Measurements from ENCODE around the gene LHX6.

LHX6 gene

DNA sequence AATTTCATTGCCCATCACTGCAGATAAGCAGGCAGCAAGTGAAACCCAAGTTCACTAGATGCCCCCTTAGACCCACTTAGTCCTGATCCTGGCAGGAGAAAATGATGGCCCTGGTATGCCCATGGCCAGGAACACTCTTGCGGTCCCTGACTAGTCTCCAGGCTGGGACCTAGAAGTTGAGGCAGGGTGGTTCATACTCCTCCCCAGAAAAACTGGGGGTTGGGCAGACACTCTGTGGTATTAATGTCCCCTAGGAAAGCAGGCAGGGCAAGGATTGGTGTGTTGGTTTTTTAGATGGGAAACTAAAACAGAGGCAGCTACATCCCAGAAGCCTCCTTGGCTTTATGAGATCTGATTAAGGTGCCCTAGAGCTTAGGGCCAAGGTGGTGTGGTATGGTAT is 13.1 kb downstream of the LHX6 start:
- no peak for DNase-seq

DNA sequence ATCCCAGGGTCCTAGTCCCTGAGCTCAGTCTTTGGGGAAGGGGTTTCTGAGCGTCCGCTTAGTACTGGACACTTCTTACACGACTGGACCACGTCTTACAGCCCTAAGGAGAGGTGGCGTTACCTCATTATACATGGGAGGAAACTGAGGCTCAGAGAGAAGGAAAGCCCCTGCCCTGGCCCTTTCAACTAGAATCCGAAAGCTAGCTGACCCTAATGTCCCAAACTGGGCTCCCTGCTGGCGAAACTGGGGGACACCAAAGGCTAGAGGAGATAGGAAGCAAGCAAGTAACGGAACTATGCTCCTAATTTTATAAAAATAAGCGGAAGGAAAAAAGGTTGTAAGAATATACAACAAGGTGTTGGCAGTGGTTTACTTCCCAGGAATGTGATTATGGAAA is 14.2 kb downstream of the LHX6 start:
- DNase-seq = no peak

DNA sequence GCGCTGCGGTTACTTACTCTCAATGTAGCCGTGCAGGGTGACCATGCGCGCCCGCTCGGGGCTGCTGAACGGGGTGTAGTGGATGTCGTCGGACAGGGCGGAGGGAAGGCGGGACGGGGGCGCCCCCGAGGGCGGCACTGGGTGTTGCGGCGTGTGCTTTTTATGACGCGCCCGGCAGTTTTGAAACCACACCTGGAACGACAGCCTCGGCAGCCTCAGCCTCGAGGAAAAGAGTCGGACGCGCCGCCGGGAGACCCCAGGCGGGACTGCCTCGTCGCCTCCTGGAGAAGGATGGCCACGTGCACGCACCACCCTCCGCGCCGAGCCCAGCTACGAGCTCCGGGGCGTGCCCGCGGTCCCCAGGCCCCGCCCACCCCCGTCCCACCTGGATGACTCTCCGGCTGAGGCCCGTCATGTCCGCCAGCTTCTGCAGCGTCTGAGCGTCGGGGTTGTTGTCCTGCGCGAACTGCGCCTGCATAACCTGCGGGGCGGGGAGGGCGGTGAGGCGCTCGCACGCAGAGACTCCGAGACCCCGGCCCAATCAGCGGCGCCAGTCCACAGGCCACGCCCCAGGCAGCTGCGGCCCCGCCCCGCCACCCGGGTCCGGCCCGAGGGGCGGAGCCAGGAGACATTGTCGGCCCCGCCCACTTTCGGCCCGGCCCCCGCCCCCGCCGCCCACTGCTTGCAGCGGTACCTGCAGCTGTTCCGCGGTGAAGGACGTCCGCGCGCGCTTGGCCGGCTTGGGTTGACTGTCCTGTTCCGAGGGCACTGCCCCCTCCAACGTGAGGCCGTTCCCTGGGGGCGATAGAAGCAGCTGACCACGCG is 15.0 kb downstream of the LHX6 start:
- DNase-seq = no peak

DNA sequence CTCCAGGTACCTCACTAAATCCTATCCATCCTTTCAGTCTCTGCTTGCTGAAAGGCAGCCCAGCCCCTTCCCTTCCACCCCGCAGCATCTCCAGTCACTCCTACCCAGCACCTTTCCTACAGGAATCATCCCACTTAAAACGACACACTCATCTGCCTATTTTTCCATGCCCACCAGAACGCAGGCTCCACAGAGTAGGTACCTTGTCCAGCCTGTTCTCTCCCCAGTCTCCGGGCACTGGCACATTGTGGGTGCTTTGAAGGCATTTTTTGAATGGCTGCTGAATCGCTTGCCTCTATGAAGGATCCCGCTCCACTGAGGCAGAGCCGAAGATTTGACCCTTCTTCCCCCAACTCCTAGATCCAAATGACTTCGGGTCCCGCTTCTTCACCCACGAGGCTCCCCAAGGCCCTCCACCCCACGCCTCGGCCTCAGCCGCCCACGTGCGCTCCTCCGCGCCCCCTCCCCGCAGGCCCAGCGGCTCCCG is 15.6 kb downstream of the LHX6 start:
- DNase-seq = no peak

DNA sequence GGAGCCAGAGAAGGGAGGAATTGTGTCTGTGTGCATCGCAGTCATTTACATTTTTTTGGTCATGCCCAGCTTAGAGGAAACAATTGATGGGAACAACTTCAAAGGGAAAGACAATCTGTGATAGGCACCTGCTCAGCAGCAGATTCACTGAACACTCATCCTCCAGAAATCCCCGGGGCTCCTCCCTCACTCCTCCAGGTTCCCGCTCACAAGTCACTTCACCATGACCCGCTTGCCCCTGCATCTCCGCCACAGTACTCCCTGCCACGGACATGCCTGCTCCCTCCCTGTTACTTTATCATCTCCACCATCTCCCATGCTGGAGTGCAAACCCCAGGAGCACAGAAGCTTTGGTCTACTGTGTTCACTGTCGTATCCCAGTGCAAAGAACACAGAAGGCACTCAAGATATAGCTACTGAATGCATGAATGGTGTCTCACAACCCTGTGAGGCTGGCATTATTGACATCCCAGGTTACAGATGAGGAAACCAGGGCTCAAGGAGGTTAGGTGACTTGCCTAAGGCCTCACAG is 16.2 kb downstream of the LHX6 start:
- DNase-seq = no peak

DNA sequence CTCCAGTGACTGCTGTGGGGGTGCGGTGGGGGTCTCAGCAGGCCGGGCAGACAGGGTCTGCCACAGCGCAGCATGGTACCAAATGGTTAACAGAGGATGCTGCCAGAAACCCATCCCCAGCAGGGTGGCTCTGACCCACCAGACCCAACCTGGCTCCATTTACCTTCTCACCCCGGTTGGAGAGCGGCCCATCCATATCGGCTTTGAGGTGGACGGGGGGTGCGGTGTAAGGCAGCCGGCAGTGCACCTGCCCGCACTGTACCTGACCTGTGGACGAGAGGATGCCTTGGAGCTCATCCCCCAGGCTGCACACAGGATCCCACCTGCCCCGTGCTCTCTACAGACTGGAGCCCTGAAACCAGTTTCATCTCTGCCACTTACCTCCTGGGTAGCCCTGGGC is 19.3 kb downstream of the LHX6 start:
- DNase-seq = no peak

DNA sequence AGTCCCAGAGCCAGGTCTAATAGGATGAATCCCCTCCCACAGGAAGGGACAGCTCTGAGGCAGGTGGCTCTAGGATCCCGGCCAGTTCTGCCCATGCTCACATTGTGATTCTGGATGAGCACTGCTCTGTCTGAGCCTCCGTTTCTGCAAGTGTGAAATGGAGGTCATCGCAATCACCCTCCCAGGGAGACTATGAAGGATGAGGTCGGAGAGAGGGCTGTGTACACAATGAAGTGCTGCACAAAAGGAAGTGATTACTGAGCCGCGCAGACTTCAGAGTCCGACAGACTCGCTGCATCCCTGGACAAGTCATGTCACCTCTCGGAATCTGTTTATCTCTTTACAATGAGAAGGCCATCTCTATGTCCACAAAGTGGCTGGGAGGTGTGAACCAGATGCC is 21.7 kb downstream of the LHX6 start:
- no peak for DNase-seq

DNA sequence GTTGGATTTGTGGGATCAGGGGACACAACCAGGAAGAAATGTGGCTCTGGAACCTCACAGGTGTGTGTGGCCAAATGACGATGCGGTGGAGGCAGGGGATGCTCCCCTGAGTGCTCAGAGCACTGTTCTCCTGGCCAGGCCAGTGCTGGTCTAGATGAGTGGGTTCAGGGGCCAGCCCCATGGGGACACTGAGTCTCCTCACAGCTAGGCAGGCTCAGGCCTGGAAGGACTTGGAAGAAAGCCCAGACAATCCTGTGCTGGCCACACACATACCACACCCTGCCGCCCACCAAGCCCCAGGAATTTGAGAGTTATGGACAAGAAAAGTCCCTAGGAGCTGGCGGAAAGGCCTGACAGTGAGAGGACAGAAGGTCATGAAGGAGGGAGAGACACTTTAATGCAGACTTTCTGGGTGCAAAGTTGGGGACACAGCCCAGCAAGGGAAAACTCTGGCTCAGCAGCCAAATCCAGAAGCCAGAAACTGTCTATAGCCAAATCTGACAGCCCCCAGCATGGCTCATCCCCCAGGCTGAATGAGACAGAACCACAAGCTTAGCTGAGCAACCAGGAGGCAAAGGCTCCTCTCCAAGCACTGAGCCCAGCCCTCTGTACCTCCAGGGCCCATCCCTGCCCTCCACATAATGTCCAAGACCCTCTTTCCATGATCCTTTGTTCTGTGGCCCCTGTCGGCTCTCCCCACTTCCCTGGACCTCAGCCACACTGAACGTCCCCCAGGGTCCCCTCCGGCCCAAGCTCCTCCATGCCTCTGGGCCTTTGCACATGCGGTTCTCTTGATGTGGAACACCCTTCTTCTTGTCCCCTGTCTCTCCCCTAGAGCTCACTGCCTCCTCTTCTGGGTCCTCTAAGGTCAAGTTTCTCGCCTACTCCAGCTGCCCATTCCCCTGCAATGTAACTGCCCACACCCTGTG is 22.4 kb downstream of the LHX6 start:
- no peak for DNase-seq

DNA sequence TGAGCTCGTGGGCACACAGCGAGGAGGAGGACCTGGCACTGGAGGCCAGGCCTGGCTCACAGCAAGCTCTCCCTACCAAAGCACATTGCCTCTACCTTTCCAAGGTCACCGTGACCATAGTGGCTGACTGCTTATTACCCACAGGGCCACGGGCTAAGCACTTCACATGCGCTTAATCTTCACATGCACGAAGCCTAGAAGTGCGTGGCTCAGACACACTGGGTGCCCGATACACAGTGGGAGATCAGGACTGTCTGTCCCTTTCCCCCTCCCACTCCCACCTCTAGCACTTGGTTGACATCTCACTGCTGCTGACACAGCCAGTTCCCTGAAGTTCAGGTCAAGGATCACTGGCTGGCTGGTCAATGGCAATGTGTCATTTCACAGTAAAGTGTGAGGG is 23.6 kb downstream of the LHX6 start:
- DNase-seq = no peak

DNA sequence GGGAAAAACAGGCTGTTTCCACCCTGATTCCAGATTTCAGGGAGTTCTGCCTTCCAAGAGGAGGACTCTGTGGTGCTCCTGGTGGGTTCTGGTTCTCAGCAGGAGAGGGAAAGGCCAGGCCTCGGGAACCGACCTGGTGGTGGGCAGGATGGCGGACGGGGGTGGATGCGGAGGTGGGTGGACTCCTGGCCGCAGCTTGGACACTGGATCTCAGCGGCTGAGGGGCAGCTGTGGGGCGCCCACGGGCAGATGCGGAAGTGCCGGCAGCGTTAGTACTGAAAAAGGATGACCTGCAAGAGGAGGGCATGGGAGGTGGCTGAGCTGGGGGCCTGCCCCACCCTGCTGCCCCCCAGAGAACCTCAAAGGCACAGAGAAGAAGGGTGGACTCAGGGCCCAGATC is 24.3 kb downstream of the LHX6 start:
- no peak for DNase-seq

DNA sequence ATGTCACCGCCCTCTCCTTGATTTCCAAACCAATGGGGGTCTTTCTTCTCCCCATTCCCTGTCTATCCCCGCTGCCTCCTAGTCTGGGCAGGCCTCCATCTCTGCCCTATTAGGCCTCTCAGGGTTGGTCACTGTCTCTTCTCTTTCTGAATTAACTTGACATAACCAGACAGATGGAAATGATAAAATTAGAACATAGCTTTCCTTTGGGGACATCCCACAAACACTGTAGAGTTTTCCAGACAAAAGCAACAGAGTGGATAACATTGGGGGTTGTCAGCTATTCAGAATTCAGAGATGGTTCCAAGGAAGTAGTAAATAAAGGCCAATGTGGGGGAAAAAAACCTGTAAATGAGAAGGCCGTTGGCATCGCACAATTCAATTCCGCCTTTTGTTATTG is 24.7 kb downstream of the LHX6 start:
- DNase-seq = no peak

DNA sequence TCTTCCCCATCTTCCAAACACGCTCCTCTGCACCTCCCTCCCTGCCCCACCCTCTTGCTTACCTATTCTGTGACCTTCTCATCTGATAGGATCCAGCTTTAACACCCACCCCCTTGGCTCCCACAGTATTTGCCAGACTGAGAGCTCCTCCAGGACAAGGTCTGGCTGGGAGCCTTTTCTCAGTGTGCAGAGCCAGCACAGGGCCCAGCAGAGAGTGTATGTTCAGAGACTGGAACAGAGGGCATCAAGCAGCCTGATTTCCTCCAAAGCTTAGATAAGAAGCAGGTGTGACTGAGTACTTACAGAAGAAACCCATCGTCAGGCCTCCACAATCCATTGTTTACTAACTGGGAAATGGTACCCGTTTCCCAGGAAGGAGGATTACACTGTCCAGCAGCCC is 26.6 kb downstream of the LHX6 start:
- no peak for DNase-seq

DNA sequence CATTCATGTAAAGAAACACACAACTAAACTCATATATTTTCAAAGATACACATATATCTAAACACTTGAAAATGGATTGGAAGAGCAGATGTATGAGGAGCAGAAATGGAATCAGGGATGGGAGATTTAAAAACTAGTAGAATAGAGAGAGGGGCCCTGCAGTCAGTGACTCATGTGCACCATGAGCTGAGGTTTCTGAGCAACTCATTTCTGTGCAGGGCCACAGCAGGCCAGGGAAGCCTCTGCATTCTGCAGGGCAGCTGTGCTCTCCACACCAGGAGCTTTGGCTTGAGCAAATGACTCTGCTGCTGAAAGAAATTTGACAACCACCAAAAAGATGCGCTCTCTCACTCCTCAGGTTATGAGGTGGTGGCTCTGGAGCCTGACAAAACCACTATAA is 27.1 kb downstream of the LHX6 start:
- DNase-seq = no peak

DNA sequence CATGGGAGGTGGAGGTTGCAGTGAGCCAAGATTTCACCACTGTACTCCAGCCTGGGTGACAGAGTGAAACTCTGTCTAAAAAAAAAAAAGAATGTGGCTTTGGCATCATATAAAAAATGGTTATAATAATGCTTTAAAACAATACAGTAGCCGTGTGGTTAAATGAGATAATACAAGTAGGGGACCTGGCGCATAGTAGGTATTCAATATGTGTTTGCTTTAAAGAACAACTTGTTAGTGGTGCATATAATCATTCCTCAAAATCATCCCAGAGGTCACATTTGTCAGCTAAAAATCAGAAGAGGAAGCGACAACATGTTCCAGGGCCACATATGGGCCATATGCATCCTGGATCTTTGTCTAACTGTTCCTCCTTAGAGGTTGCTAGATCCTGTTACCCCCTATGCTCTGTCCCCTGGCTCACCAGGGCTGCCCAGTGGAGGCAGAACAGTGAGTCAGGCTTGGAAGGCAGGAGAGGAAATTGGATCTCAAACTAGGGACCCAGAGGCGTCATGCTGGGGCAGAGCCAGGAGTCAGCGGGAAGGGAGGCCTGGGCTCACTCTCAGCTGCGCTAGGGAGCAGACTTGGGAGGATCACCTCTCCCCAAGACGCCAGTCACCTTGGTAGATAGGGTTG is 27.7 kb downstream of the LHX6 start:
- DNase-seq = no peak

DNA sequence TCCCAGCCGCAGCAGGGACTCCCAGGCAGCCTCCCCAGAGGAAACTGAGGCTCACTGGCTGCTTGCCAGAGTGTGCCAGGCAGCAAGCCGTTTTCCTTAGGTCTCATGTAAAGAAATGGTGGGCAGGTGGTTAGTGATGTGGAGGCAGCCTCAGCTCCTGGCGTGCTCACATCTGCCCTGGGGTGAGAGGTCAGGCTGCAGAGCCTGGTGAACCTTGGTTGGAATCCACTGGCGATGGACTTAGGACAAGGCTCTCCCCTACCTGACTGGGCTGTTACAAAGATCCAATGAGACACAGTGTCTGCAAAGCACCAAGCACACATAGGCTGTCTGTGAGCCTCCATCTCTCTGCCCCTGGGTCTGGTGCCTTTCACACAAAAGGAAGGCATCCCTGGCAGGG is 30.9 kb downstream of the LHX6 start:
- no peak for DNase-seq

DNA sequence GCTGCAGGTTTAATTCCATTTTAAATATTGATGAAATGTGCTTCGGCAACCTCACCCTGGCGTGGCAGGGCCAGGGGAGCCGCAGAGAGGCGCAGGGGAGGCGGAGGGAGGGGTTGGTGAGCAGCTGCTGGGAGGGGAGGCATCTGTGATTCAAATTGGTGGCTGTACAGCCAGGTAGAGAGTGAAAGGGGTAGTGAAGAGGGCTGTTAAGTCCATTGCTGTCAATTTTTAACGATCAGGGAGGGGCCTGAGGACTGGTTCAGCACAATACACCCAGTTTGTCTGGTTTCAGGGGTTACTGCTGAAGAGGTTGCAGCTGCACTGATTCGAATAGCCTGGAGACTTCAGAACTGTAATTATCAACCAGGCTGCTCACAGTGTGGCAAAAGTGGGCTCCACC is 31.3 kb downstream of the LHX6 start:
- DNase-seq = no peak

DNA sequence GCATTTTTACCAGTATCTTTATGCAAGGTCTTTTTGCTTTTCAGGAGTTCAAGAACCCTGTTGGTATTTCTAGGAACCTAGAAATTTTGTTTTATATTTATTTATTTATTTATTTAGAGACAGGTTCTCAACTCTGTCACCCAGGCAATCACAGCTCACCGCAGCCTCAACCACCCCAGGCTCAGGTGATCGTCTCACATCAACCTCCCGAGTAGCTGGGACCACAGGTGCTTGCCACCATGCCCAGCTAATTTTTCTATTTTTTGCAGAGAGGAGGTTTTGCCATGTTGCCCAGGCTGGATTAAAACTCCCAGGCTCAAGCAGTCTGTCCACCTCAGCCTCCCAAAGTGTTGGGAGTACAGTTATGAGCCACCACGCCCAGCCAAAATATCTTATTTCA is 32.9 kb downstream of the LHX6 start:
- DNase-seq = no peak

DNA sequence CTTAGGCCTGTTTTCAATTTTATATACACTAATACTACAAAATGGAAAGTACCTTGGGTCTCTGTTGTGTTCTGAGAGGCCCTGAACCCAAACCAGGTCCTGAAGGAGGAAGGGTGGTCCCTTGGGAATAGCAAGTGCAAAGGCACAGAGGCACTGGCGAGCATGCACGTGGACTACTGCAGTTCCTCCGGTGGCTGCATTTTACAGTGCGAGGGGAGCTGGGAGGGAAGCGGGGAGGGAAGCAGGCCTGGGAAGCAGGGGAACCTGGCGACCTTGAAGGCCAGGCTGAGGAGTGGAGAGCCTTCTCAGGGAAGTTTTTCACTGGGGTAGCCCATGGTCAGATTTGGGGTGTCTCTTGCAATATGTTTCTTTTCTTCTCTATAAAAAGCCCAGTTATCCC is 35.1 kb downstream of the LHX6 start:
- no peak for DNase-seq

DNA sequence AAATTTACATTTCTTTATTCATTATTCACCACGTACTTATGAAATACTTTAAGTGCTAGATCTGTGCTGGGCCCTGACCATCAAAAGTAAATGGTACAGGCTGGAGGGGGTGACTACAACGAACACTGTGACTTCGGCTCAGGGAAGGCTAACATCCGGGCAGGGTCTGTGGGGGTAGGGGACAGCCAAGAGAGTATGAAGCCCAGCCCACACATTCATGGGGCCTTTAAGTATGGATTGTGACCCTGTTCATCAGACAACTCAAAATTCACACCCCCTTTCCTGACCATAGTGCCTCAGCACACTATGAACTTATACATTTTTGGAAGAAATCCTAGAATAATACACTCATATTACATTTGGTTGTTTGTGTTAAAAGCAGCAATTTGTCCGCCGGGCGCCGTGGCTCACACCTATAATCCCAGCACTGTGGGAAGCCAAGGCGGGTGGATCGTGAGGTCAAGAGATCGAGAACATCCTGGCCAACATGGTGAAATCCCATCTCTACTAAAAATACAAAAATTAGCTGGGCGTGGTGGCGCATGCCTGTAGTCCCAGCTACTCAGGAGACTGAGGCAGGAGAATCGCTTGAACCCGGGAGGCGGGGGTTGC is 35.7 kb downstream of the LHX6 start:
- DNase-seq = no peak

DNA sequence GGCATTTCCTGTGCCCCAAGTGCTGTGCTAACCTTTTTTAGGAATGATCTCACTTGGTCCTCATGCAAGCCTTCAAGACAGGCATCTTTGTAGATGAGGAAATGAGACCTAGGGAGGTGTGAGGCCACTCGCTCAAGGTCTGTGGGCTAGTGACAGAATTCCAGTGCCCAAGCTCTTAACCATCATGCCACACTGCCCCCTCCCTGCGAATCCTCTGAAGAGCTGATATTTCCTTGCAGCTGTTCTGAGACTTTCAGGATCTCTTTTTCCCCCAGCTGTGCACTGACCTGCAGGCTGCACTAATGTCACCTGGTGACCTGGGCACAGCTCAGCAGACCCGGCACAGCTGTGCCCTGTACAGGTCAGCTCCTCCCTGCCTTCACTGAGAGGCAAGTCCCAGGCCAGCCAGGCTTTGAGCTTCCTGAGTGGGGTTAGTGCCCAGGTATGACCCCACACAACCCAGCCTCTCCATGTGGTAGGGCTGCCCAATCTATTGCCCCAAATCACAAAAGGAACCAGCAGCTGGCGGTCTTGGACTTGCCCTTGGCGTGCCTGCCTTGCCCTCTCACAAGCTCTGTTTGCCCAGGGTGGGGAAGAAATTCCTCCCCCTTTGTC is 36.4 kb downstream of the LHX6 start:
- DNase-seq = no peak

DNA sequence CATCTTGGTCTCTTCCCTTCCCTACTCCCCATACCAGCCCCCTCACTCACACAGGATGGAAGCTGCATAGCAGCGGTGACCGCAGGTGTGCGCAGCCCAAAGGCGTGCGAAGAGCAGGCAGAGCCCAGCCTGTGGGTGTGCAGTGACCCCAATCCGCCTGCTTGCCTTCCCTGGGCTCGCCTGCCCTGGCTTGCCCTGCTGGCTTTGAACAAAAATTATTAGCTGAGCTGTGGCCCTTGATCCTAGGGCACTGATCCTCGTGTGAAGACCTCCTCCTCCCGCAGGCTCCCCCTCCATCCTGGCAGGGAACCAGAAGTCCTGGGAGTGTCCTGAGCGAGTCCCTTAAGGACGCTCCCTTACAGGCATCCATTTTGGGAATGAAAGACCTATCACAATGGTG is 37.2 kb downstream of the LHX6 start:
- DNase-seq = no peak

DNA sequence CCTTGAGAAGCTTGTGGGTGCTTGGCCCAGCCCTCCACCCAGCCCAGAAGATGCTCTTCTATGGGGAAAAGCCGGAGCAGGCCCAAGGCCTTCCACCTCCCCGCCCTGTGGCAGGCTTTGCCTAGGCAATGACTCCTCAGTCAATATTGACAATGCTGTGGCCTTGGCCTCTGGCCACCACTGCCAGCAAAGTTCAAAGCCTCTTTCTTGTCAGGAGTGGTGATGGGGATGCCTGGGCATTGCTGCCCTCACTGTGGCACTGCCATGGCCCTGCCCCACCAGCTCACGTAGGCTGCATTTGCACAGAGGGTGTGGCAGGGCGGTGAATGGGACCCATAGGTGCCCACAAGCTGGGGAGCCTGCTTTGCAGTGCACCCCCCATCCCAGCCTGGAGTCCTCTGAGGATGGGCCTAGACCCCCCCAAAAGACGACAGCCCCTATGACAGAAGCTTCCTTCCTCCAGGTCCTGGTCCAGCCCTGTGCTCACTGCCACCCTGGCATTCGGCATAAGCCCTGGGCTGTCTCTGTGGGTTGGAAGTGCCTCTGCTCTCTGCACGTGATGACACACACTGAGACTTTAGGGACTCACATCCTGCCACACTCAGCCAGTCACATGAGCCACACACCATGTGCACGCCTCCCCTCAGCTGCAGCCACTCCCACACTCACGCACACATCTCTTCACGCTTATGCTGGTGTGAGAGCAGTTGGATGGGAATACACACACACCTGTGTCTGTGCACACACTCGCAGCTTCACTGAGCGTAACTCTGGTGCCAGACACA is 38.0 kb downstream of the LHX6 start:
- no peak for DNase-seq

Measured in inflammatory macrophage treated with lipopolysaccharide for 4 hours (primary cell).